Measurements from ENCODE around the gene MASP1.
A peak's percentile ranks its signal among the peaks of the same experiment; 100 is the strongest.

MASP1 gene

GRCh38 chr3:187293516-187294430 is 2.2 kb upstream of the MASP1 start:
- DNase-seq (ENCODE audit: low read depth): peak; percentile 74

- DNase-seq (ENCODE audit: low read depth): no peak
Observed at GRCh38 chr3:187292631-187293515, 1.3 kb upstream of the MASP1 start.

GRCh38 chr3:187292181-187292580 is 644 bp upstream of the MASP1 start:
- DNase-seq (ENCODE audit: low read depth): no peak

DNA sequence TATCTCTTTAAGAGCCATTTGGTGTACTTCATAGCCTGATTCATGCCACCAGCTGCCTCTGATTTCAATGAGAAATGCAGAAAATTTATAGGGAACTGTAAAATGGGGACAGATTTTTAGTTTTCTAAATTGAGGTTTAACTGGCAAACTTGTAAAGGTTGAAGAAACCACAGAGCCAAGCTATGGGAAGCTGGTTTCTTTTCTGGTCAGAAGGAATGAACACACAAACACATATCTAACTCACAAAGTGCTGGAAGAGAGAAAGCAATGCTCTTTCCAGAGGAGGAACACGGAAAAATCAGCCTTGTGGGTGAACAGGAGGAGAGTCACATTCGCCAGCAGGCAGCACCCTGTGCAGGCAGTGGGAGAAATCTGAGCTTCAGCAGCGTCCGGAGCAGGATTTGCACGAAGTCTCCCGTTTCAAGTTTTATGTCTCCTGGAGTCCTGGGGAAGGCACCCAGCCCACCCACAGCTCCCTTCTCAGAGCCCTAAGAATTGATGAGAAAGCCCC is 481 bp downstream of the MASP1 start:
- no peak for DNase-seq (ENCODE audit: low read depth)

GRCh38 chr3:187290503-187290902 is 1.0 kb downstream of the MASP1 start:
- DNase-seq (ENCODE audit: low read depth): no peak

GRCh38 chr3:187288855-187289605 is 2.5 kb downstream of the MASP1 start:
- DNase-seq (ENCODE audit: low read depth): no peak

GRCh38 chr3:187288131-187288854 is 3.2 kb downstream of the MASP1 start:
- no peak for DNase-seq (ENCODE audit: low read depth)

DNA sequence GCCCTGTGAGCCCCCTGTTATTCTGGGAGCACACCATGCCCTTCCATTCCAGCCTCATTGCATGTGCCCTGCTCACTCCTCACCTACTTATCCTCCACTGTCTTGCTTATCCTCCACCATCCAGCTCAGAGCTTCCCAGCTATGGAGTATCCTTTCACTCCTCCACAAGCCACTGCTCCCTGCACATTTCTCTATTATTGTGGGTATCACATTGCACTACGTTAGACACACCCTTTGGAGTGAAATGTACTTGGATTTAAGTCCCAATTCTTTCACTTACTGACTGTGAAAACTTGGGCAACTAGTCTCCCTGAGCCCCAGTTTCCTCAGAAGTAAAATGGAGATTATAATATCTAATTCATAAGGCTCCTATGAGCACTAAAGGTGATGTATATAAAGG is 4.3 kb downstream of the MASP1 start:
- no peak for DNase-seq (ENCODE audit: low read depth)

DNA sequence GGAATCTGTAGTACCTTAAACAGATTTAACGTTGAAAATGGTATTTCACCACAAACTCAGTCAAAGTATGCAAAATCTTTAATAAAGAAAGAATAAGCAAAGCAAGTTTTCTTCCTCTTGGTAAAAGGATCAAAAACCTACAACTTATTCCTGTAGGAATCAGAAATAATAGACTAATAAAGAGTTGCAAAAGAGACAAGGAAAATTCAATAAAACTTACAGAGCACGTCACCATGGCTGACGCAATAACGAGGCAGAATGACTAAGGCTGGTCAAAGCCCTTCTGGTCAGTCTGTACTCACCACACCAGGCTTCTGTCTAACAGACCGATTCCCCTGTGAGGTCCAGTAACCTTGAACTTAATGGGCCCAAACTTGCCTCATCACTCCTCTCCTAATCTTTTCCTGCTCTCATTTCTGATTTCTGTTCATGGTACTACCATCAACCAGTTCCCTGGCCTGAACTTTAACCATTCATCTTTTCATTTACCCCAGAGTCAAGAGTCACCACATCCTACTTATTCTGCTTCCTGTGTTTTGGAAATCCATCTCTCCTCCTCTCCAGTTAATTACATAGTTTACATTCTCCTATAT is 5.0 kb downstream of the MASP1 start:
- DNase-seq (ENCODE audit: low read depth): peak; percentile 79

- DNase-seq (ENCODE audit: low read depth): peak; percentile 89
Observed at GRCh38 chr3:187281191-187281714, 10.3 kb downstream of the MASP1 start.

DNA sequence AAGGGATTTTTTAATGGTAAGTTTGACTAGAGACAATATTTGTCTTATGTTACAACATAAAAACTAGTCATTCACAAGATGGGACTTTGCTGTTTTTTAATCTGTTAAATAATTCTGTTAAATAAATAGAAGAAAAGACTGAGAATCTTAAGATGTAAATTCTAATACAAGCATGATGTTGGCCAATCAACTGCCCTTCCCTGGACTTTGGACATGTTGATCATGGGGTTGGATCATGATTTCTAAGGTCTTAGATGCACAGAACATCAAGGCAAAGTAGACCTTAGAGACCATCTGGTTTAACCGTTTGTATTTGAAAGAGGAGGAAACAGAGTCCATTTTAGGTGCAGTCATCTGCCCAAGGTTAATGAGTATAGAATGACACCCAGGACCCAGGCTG is 10.9 kb downstream of the MASP1 start:
- DNase-seq (ENCODE audit: low read depth): no peak

- DNase-seq (ENCODE audit: low read depth): no peak
Observed at GRCh38 chr3:187277129-187277462, 14.4 kb downstream of the MASP1 start.

GRCh38 chr3:187276397-187277128 is 15.0 kb downstream of the MASP1 start:
- no peak for DNase-seq (ENCODE audit: low read depth)

- DNase-seq (ENCODE audit: low read depth): no peak
Observed at GRCh38 chr3:187274977-187275338, 16.6 kb downstream of the MASP1 start.

- DNase-seq (ENCODE audit: low read depth): no peak
Observed at GRCh38 chr3:187274315-187274976, 17.1 kb downstream of the MASP1 start.

DNA sequence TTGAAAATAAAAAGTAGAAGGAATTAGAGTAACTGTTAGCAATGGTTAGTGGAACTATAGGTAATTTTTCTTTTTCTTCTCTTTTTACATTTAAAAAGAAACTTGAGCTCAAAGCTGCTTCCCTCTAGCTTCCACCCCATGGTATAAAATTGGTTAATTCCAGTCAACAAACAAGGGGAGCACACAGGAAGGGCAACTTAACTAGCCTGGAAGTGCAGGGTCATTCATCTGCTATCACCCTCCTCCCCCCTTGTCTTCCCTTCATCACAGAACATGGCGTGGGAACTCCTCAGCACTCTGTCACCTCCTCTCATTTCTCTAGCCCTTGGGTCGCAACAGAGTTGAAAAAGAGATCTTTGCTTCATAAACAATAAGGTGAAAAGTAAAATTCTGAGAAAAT is 20.0 kb downstream of the MASP1 start:
- no peak for DNase-seq (ENCODE audit: low read depth)

DNA sequence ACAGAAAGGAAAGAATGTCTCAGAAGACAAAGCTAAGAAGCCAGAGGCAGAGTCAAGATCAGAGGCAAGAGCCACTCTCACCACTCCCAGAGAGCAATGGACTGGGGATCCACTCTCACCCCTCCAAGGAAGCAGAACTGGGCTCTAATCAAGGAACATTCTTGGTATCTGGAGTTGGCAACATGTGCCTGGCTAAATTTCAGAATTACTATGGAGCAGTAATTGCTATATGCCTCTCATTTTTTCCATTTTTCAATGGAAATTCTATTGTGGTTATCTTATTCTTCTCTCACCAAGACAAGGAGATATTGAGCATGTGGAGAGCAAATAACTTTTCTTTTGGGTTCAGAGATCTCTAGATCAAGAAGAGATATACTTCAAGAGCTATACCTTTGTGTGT is 22.1 kb downstream of the MASP1 start:
- DNase-seq (ENCODE audit: low read depth): no peak

DNA sequence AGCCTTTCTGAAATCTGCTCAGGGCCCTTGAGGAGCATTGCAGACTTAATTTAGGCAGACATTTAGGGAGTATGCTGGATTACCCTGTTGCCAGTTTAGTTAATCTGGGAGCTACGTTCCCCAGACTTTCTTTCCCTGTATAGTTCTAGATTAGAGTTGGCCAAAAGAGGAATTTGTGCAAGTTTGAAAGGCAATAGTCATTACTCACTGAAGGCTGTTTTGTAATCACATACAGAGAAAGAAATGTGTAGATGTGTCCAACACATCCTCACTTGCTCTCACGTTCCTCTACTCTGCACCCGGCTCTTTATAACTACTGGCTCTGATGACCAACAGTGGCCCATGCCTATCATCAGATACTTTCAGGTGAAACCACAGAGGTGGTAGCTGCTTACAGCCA is 24.2 kb downstream of the MASP1 start:
- no peak for DNase-seq (ENCODE audit: low read depth)

DNA sequence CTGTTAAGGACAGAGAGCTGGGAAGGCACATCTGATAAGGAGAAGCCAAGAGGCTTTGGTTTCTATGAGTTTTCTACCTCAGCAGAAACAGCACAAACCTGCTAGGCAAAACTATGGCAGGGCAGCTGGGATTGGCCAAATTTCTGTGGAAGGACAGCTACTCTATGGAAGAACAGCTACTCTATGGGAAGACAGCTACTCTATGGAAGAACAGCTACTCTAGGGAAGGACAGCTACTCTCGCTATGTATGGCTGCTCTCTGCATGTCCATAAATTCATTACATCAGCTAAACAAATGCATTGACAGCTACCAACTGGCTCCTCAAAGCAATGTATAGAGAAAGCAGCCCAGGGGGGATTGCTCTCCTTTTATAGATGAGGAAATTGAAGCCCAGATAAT is 24.8 kb downstream of the MASP1 start:
- no peak for DNase-seq (ENCODE audit: low read depth)
